SJSA1 (cell line): Measurements from ENCODE around the gene SCGB1A1. TPM values are rescaled to one million over a fixed set of nuclear protein-coding genes. Genes with fewer than 3 reads are reported as not detected.

Source experiments
- DNase-seq, 2 experiments: peaks; one replicate each; pipeline ENCODE4 v3.0.0-alpha.2; 2015 to 2020; ENCODE audit warnings: low spot score in 2 of 2, low read depth in 1 of 2
- H3K27ac ChIP-seq: fragments of 250-450 bp; sonication (Bioruptor Pico); 2 replicates; pipeline ENCODE4 v1.5.1; 2020; ENCODE audit warnings: mild to moderate bottlenecking, moderate library complexity
- H3K27me3 ChIP-seq: fragments of 250-450 bp; sonication (Bioruptor Pico); replicated peaks from 2 replicates; pipeline ENCODE4 v1.5.1; 2020; ENCODE audit warnings: mild to moderate bottlenecking, moderate library complexity
- H3K36me3 ChIP-seq: fragments of 250-450 bp; sonication (Bioruptor Pico); 2 replicates; pipeline ENCODE4 v1.5.1; 2020; ENCODE audit warnings: mild to moderate bottlenecking
- H3K4me1 ChIP-seq: fragments of 250-450 bp; sonication (Bioruptor Pico); replicated peaks from 2 replicates; pipeline ENCODE4 v1.6.1; 2021; ENCODE audit warnings: mild to moderate bottlenecking
- H3K4me3 ChIP-seq: fragments of 250-450 bp; sonication (Bioruptor Pico); 2 replicates; pipeline ENCODE4 v1.5.1; 2020; ENCODE audit warnings: mild to moderate bottlenecking
- H3K9me3 ChIP-seq: fragments of 250-450 bp; sonication (Bioruptor Pico); replicated peaks from 2 replicates; pipeline ENCODE4 v1.5.1; 2020; ENCODE audit warnings: mild to moderate bottlenecking
- total RNA-seq: library from RNA; depleted of rRNA; stranded (reverse); fragments of >200 nt; shearing (Covaris generic); gene quantifications from 2 replicates; pipeline ENCODE4 v1.2.3, GENCODE V29; 2014

The SCGB1A1 gene
- total RNA-seq, 1 experiment from 2014 or later: not detected

DNA sequence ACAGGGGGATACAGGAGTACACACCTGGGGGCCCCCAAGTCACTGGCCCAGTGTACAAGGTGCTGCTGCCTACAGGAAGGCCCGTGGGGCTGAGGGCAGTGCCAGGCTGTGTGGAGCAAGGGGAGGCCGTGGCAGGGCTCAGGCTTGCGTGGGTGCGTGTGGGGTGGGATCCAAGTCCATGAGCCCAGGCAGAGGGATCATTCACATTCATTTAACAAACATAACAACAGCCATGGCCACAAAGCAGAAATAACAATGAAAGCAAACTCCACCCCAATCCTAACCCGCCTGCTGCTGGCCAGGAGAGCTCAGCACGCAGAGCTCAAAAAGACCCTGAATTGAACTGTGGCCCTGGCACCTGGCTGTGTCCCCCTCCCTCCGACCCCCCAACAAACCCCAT is 17.0 kb upstream of the SCGB1A1 start:
- Histone ChIP-seq H3K9me3 (no peaks in the 10 kb centered on the region), H3K36me3 (no peaks in the 10 kb centered on the region), H3K27ac (no peak overlapping the region), H3K4me3 (no peak overlapping the region), H3K4me1 (peaks cover 11% of the 10 kb centered on the region; the same call in 1 of the 2 replicates), H3K27me3 (no peaks in the 10 kb centered on the region)
- no peak for DNase-seq

DNA sequence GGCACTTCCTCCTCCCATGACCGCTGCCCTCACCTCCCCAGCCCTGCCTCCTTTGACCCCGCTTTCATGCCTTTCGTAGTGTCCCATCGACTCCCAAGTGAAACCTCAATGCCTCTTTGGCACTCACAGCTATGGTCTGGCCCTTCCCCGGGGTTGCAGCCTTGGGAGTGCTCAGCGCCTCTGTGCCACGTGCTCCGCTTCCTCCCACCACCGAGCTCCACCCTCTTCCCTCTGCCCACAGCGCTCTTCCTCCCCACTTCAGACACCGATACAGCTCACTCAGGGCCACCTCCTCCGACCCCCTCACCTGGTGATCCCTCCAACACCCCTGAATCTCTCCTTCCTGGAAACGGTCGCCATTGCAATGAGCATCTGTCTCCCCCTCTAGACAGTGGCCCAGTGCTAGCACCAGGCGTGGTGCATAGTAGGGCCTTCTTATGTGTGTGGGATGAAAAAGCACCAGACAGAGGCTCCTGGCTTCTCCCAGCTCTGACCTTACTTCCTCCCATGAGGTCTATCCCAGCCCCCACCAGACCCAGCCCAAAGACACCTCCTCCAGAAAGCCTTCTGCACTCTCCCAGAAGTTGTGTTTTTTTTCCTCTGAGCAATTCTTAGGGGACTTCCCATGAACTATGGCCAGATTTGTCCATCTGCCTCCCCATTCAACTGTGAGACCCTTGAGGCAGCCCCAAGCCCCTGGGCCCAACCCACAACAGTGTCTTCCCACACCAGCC is 16.4 kb upstream of the SCGB1A1 start:
- no peak for DNase-seq

DNA sequence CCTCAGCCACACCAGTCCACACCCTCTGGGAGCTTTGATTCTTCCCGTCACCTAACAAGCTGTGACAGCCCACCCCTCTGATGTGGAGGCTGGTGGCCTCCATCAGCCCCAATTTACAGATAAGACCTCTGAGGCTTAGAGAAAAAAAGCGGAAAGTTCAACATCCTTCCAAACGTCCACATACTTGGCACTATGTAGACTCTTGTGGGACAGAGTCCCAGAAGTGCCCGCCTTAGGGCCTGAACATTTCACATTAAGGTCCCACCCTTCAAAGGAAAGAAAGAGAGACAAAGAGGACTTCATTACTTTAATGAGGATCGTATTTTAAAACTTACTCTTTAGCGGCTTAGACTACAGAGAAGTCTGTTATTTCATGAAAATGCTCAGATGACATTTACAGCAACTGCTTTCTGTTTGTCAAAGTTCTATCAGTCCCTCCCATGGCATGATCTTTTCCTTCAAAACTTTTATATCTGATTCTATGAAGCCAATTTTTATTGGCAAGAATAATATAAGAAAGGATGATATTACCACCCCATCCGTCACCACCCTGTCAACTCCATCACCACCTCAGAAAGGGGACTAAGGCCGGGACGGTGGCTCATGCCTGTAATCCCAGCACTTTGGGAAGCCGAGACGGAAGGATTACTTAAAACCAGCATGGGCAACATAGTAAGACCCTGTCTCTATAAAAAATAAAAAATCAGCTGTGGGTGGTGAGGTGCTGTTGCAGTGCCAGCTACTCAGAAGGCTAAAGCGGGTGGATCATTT is 15.7 kb upstream of the SCGB1A1 start:
- Histone ChIP-seq H3K9me3 (no peaks in the 10 kb centered on the region), H3K4me1 (peaks cover 11% of the 10 kb centered on the region; the same call in 1 of the 2 replicates), H3K27me3 (no peaks in the 10 kb centered on the region), H3K4me3 (no peak overlapping the region), H3K36me3 (no peaks in the 10 kb centered on the region), H3K27ac (no peak overlapping the region)
- DNase-seq: no peak

More for the DNA sequence above, 16.4 kb upstream of the SCGB1A1 start:
- H3K27me3 ChIP-seq: no peaks in the 10 kb centered on the region
- H3K4me3 ChIP-seq: no peak overlapping the region
- no peaks in the 10 kb centered on the region for H3K9me3 ChIP-seq
- no peak overlapping the region for H3K27ac ChIP-seq
- peaks cover 11% of the 10 kb centered on the region; the same call in 1 of the 2 replicates for H3K4me1 ChIP-seq
- H3K36me3 ChIP-seq: no peaks in the 10 kb centered on the region

DNA sequence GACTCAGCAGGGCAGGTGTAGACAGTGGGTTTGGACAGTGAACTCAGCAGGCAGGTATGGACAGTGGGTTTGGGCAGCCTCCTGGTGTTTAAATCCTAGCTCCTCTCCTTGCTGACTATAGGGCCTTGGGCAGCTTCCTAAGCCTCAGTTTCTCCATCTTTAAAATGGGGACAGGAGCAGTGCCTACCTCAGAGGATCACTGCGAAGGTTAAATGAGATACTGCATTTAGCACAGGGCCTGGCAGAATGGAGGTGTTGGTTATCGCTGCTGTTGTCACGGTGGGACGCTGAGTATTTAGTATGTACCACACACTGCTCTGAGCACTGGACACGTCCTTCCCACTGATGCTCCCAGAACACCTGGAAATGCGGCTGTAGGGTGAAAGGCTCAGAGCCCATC is 14.4 kb upstream of the SCGB1A1 start:
- Histone ChIP-seq H3K4me1 (peaks cover 7% of the 10 kb centered on the region; the same call in 1 of the 2 replicates), H3K27ac (no peak overlapping the region), H3K4me3 (no peak overlapping the region), H3K9me3 (no peaks in the 10 kb centered on the region), H3K36me3 (no peaks in the 10 kb centered on the region), H3K27me3 (no peaks in the 10 kb centered on the region)
- DNase-seq: no peak

DNA sequence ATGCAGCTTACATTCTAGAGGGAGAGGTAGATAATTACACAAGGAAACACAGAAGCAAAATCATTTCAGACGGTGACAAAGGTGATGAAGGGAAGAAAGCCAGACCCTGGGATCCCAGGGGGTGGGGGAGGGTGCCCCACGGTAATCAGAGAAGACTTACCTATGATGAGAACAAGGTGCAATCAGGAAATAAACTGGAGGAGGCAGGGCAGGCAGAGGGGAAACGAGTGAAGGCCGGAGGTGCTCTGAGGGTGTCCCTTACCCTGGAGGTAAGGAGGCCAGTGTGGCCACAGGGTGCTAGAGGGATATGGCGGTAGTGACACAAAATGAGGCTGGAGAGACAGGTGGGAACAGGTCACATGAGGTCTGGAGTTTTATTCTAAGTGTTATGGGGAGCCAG is 13.9 kb upstream of the SCGB1A1 start:
- Histone ChIP-seq H3K27me3 (no peaks in the 10 kb centered on the region), H3K9me3 (no peaks in the 10 kb centered on the region), H3K27ac (no peak overlapping the region), H3K4me3 (no peak overlapping the region), H3K36me3 (no peaks in the 10 kb centered on the region), H3K4me1 (peaks cover 7% of the 10 kb centered on the region; the same call in 1 of the 2 replicates)
- no peak for DNase-seq

DNA sequence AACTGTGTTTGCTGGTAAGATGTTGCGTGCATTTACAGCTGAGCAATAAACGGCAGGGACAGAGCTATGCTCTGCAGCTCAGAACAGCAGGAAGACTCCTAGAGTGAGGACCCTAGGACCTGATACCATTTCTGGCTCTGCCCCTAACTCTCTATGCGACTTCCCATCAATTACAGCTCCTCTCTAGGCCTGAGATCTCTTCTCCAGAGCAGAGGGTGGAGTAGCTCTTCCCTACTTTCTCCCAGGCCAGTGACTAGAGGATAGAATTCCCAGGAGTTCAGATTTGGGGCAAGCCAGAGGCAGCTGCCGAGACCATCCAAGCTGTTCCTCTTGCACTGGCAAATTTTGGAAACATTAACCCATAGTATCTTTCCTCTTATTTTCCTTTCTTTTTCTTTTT is 12.8 kb upstream of the SCGB1A1 start:
- peaks cover under 1% of the 10 kb centered on the region; the same call in 1 of the 2 replicates for H3K4me1 ChIP-seq
- H3K9me3 ChIP-seq: no peaks in the 10 kb centered on the region
- no peak overlapping the region for H3K27ac ChIP-seq
- H3K4me3 ChIP-seq: no peak overlapping the region
- no peaks in the 10 kb centered on the region for H3K36me3 ChIP-seq
- no peak for DNase-seq
- no peaks in the 10 kb centered on the region for H3K27me3 ChIP-seq

DNA sequence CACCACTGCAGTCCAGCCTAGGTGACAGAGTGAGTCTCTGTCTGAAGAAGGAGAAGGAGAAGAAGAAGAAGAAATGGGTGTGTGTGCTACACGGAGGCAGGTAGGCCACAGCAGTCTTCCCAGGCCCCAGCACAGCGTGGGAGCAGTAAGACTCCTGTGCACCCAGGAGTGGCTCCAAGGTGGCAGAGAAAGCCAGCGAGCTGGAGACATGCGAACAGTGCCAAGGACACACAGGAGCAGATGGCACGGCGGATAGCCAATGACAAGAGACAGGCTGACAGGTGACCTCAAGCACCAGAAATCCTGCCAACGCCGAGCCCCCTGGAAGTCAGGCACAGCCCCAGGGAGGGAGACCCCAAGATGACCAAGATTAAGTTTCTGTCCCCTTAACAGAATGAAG is 9.0 kb upstream of the SCGB1A1 start:
- Histone ChIP-seq H3K4me3 (no peak overlapping the region), H3K36me3 (no peaks in the 10 kb centered on the region), H3K27ac (no peak overlapping the region), H3K9me3 (no peaks in the 10 kb centered on the region), H3K4me1 (no peaks in the 10 kb centered on the region), H3K27me3 (no peaks in the 10 kb centered on the region)
- DNase-seq: no peak

DNA sequence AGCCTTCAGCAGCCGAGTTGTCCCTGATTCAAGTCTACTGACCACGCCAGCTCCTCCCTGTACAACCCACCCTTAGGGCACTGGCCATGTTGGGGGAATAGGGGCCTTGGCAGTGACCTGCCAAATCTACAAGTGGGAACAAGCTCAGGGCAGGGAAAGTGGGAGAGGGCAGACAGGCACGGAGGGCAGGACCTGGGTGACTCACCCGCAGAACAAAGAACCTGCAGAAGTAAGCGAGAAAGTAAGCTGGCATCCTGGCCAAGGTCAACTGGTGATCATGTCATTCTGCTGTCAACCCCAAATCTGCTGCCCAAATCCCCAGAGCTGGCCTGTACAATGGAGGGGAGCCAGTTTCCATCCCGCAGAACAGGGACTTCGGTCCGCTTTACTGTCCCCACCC is 7.9 kb upstream of the SCGB1A1 start:
- H3K27me3 ChIP-seq: no peaks in the 10 kb centered on the region
- DNase-seq: no peak
- no peak overlapping the region for H3K4me3 ChIP-seq
- no peaks in the 10 kb centered on the region for H3K36me3 ChIP-seq
- no peak overlapping the region for H3K27ac ChIP-seq
- no peaks in the 10 kb centered on the region for H3K4me1 ChIP-seq
- H3K9me3 ChIP-seq: no peaks in the 10 kb centered on the region; the same call in 1 of the 2 replicates

DNA sequence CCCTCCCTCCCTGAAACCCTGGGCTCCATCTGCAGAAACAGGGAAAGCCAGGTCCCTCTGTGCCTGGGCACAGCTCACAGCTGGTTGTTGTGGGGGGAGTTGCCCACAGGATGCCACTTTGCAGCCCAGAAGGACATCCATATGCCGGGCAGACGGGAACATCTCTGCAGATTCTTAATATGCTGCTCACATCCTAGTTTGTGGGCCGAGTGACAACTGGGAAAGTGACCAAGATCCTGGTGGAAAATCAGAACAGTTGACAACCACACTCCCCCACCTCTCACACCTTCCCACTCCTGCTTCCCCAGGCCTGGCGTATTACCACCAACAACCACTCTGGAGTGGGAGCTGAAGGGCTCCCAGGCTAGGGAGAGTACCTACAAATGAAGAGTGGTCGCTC is 7.3 kb upstream of the SCGB1A1 start:
- no peak for DNase-seq
- H3K27ac ChIP-seq: no peak overlapping the region

DNA sequence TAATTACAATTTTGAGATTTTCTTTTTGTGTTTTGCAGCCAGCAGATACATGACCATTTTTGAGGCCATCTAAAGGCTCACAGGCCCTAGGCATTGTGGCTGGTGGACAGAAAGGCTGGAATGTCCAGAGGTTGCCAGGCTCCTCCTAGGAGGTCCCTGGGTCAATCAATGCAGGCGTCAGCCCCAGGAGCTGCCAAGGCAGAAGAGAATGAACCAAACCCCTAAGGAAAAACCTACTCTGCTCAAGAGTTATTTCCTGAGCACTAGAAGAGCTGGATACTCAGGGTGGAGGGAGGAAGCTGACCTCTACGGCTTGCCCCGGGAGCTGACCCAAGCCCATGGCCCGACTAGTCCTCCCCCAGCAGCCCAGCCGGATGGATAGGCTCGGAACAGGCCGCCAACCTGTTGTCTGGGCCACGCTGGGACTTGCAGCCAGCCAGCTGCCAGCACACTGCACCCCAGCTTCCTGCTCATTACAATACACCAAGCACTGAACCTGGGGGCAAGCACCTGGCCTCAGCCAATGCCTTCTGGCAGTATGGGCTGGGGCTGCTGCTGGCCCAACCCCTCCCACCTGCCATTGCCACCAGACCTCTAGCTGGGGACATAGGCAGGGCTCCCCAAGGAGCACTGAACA is 5.7 kb upstream of the SCGB1A1 start:
- Histone ChIP-seq H3K27ac (no peak overlapping the region), H3K4me3 (no peak overlapping the region), H3K36me3 (no peaks in the 10 kb centered on the region), H3K27me3 (no peaks in the 10 kb centered on the region), H3K4me1 (no peaks in the 10 kb centered on the region), H3K9me3 (no peaks in the 10 kb centered on the region; the same call in 1 of the 2 replicates)
- no peak for DNase-seq

More for the DNA sequence above, 7.3 kb upstream of the SCGB1A1 start:
- Histone ChIP-seq H3K4me3 (no peak overlapping the region), H3K9me3 (no peaks in the 10 kb centered on the region; the same call in 1 of the 2 replicates), H3K27me3 (no peaks in the 10 kb centered on the region), H3K4me1 (no peaks in the 10 kb centered on the region), H3K36me3 (no peaks in the 10 kb centered on the region)

DNA sequence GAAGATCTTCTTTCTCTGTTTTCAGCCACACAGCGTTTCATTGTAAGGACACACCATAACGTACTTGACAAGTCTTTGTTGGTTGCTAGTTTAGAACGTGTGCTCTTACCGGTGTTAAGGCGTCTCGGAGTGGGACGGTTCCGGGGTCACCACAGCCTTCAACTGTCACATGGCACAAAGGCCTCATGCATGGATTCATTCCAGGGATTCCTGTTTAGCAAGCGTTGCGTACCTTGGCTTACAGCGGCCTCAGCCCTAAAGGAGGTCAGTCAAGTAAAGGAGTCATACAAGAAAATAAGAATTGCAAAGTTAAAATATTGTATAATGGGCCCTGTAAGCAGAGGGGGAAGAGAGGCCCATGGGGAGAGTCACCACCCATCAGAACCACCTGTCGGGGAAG is 2.2 kb upstream of the SCGB1A1 start:
- no peaks in the 10 kb centered on the region; the same call in 1 of the 2 replicates for H3K9me3 ChIP-seq
- no peak for DNase-seq
- H3K27me3 ChIP-seq: no peaks in the 10 kb centered on the region
- no peak overlapping the region for H3K4me3 ChIP-seq
- H3K4me1 ChIP-seq: peaks cover 9% of the 10 kb centered on the region; the same call in 1 of the 2 replicates
- no peaks in the 10 kb centered on the region for H3K36me3 ChIP-seq
- no peak overlapping the region for H3K27ac ChIP-seq

DNA sequence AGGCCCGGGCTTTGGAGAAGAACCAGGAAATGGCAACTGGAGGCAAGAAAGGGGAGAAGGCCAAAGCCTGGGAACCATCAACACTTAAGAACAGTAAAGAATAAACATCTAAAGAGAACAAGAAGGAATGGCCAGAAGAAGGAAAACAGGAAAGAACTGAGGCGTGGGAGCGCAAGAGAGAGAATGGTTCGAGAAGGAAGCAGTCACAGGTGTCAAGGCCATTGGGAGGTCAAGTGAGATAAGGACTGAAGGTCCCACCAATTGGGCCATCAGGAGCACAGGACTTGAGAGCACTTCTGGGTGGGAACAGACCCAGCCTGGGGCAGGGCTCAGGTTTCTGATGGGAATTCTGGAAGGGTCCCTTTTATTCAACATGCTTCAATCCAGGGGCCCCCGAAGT is 697 bp upstream of the SCGB1A1 start:
- Histone ChIP-seq H3K9me3 (no peaks in the 10 kb centered on the region; the same call in 1 of the 2 replicates), H3K4me3 (no peak overlapping the region), H3K4me1 (peaks cover 9% of the 10 kb centered on the region; the same call in 1 of the 2 replicates), H3K36me3 (no peaks in the 10 kb centered on the region), H3K27ac (no peak overlapping the region), H3K27me3 (no peaks in the 10 kb centered on the region)
- DNase-seq: no peak

DNA sequence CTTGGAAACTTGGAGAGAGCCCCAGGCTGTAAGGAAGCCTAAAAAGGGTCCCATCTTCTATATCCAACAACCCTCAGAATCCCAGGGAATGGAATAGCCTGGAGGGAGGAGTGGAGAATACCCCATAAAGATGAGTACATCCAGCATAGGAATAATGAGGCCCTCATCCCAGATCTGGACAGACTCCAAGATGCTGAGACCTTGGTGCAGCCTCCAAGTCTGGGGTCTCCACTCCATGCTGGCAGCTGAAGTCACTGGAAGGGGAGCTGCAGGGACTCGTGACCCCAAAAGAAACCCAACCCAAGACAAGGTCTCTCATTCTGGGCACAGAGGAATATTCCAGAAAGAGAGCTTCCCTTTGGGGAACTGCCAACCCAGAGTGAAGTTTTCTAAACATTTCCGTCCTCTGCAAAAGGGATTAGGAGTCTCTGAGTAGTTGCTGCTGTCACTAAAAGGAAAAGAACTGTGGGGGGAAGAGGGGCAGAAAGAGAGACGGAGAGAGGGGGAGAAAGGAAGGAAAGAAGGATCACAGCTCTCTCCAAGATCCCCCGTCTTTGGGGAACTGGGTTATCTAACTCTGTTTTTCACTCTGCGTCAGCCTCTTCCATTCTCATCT is 589 bp downstream of the SCGB1A1 start:
- H3K27me3 ChIP-seq: no peaks in the 10 kb centered on the region
- no peaks in the 10 kb centered on the region for H3K36me3 ChIP-seq
- H3K4me3 ChIP-seq: no peak overlapping the region
- H3K27ac ChIP-seq: no peak overlapping the region
- no peaks in the 10 kb centered on the region; the same call in 1 of the 2 replicates for H3K9me3 ChIP-seq
- peaks cover 10% of the 10 kb centered on the region for H3K4me1 ChIP-seq
- DNase-seq: no peak
